ENCODE results near the gene NDUFAF3.

- TF ChIP-seq EGR1 (IDR thresholded peaks at IDR 0.05) (no peak), CREB1 (IDR thresholded peaks at IDR 0.05; ENCODE audit: low read depth) (no peak), EP300 (IDR thresholded peaks at IDR 0.05; ENCODE audit: borderline replicate concordance) (no peak), YY1 (IDR thresholded peaks at IDR 0.05; ENCODE audit: low read depth) (no peak), REST (IDR thresholded peaks at IDR 0.05; ENCODE audit: low read depth) (no peak), ZBTB7A (IDR thresholded peaks at IDR 0.05; ENCODE audit: low read depth) (no peak), MAX (IDR thresholded peaks at IDR 0.05) (no peak)
These were observed 5.3 kb upstream of the NDUFAF3 start for GRCh38 chr3:49016414-49017228.
